Anterior cingulate cortex (tissue), 58 donors: ENCODE results near the gene NME3.

Experiments used
- DNase-seq, 58 donors: peaks; one replicate each; lab custom pipeline; 2025; lab: John Stamatoyannopoulos, UW

NME3 gene

DNA sequence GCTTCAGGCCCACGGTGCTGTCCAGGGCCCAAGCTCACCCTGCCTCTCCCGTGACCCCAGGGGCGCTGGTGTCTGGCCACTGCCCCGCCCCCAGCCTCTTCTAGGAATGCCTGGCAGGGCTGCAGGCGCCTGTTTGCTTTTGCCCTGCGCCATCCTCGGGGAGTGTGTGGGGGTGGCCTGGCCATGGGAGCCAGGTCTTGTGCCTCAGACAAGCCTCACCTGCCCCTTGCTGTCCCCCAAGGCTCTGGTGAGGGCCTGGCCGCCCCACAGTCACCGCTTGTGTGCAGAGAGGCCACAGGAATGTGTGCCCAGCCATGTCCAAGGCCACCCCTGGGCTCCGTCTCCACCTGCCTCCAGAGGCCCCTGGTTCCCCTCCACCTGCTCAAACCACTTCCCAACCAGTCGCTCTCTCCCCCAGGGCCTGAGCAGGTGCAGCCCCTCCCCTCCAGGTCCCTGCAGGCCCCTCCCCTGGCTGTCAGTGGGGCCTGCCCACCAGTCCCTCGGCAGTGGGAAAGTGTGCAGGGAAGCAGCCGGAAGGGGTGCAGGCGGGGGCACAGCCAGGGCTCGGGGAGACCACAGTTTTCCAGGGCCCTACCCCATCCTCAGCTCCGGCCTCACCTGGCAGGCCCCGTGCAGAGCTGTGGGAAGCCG, 23.0 kb upstream of the NME3 start:
- no peak for DNase-seq

GRCh38 chr16:1793578-1794220, 22.4 kb upstream of the NME3 start, which contains the start of gene IGFALS:
TSS of gene IGFALS (minus strand) at chr16:1793705. CDS start at chr16:1793652, 53 bp downstream.
- no peak for DNase-seq

- DNase-seq: no peak
Observed at GRCh38 chr16:1792836-1793577, 21.7 kb upstream of the NME3 start.

DNA sequence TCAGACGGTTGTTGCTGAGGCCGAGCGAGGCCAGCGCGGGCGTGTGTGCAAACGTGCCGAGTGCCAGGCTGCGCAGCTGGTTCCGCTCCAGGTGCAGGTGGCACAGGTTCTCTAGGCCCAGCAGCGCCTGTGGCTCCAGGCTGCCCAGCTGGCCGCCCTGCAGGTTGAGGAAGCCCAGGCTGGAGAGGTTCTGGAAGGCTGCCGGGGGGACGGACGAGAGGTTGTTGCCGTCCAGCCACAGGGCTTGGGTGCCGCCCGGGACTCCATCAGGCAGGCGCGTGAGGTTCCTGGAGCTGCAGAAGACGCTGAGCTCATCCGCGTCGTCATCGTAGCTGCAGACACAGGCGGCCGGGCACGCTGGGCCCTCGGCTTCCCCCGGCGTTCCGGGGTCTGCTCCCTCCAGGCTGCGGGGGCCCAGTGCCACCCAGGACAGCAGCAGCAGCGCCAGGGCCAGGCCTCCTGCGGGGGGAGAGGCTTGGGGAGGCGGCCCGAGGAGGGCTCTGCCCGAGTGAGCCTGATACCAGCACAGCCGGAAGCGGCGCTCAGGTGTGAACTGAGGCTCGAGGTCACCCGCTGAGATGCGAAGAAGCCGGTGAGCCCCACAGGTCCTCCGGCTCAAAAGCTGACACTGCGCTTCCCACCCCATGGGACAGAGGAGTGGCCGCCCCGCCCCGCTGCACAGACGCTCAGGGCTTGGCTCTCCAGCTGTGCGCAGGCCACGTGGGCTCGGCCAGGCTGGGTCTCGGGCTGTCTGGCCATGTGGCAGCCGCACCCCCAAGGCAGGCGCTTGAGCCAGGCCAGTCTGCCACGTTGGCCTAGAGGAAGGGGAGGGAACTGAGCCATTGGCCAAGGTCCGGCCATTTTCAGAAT, 20.8 kb upstream of the NME3 start:
- no peak for DNase-seq

- DNase-seq: no peak
Observed at GRCh38 chr16:1791256-1791942, 20.1 kb upstream of the NME3 start.

DNA sequence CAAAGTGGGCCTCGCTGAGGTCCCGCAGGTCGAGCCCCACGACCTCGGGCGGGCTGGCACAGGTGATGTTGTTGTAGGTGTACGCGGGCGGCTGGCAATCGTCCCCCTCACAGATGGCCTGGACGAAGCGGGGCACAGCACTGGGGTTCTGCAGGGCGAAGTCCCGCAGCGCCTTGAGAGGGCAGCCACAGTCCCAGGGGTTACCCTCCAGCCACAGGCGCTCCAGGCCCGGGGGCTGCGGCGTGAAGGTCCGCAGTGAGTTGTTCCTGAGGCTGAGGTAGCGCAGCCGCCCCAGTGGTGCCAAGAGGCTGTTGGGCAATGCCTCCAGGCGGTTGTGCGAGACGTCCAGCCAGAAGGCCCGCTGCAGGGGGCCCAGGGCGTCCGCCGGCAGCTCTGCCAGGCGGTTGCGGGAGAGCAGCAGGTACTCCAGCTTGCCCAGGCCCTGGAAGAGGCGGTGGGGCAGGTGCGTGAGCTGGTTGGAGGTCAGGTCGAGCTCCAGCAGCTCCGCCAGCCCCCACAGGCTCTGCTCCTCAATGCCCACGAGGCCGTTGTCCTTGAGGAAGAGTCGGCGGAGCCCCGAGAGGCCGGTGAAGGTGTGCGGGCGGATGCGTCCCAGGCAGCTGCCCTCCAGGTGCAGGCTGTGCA, 19.4 kb upstream of the NME3 start:
- no peak for DNase-seq

- DNase-seq: no peak
Observed at GRCh38 chr16:1790261-1790610, 18.9 kb upstream of the NME3 start.

GRCh38 chr16:1789643-1790045, 18.3 kb upstream of the NME3 start:
- no peak for DNase-seq

- DNase-seq: no peak
Observed at GRCh38 chr16:1788708-1789100, 17.4 kb upstream of the NME3 start.

- DNase-seq: no peak
Observed at GRCh38 chr16:1788095-1788707, 16.9 kb upstream of the NME3 start.

- no peak for DNase-seq
Observed at GRCh38 chr16:1787322-1788094, 16.2 kb upstream of the NME3 start.

- DNase-seq: no peak
Observed at GRCh38 chr16:1787056-1787321, 15.6 kb upstream of the NME3 start.

GRCh38 chr16:1786242-1787055, 15.1 kb upstream of the NME3 start:
- no peak for DNase-seq

DNA sequence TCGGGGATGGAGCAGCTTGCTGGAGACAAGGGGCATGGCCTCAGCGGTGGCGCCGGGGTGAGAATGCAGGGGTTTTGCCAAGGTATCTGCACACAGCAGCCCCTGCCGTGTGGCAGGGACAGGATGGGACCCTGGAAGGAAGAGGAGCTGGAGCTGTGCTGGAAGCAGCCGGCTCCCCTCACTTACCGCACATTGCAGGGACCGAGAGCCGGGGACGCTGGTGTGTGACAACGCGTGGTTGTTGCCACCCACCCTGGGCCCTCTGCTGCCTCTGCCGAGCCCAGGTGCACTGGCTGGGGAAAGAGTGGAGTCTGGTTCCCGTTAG, 14.5 kb upstream of the NME3 start:
- DNase-seq: no peak

DNA sequence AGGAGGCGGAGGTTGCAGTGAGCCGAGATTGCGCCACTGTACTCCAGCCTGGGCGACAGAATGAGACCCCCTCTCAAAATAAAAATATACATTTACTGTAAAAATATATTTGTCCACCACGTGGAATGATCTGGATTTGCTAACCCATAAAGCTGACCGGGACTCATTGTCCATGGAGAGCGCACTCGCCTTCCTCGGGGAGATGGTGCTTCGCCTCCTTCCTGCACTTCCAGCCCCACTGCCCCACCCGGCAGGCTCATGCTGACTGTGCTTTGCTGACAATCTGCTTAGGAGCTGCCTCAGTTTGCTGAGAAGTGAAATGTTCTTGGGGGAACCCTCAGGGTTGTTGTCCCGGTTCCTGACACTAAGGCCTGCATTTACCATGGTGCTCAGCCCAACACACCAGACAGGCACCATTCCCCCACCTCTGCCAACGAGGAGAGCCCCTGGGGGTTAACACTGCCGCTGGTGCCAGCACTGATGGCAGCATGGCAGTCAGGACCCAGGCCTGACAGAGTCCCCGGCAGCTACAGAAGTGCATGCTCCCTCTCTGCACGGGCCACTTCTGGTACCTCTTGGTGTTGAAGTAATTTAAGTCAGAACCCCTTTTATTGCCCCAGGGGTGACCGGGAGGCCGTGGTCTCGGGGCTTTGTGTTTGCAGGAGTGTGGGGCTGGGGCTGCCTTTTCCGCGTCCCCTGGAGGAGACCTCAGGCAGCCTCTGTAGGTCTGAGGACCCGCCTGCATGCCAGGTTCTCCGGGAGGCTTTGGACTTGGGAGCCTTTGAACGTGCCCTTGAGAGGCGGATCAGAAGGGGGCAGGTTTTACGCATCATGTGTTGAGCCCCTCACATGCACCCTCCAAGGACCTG, 13.9 kb upstream of the NME3 start:
- DNase-seq: no peak

GRCh38 chr16:1782408-1783264, 11.3 kb upstream of the NME3 start, which contains the start of the genes NUBP2 and SPSB3:
TSS of gene NUBP2 (plus strand) at chr16:1782960. CDS start at chr16:1783021, 61 bp downstream.
TSS of gene SPSB3 (minus strand) at chr16:1782571. CDS start at chr16:1781483, 1,088 bp downstream.
- DNase-seq: peak; percentile 95 to 100 (median 100)
